Stimulated activated CD4-positive, alpha-beta T cell treated with anti-CD3 and anti-CD28 coated beads, Interleukin-4, amount 100 ng/mL, for 4 hours (primary cell): Measurements from ENCODE around the gene TMEM116.
A peak's percentile ranks its signal among the peaks of the same experiment; 100 is the strongest.
"Not testable (repeated sequence)": the region's sequence is repeated elsewhere in the genome, so short reads cannot be mapped to it uniquely, and the experiment has no call there.

Experiments used
- DNase-seq, 2 experiments: peaks; one replicate each; pipeline ENCODE4 v3.0.0-alpha.2; 2020

TMEM116 gene

GRCh38 chr12:112012775-112013600 lies at the start of gene TMEM116, which contains the start of gene ERP29:
TSS of gene TMEM116 (minus strand) at chr12:112013165. CDS start at chr12:112005270, 7,895 bp downstream.
TSS of gene ERP29 (plus strand) at chr12:112013426. CDS start at chr12:112013466, 40 bp downstream.
- peak; percentile 100 for DNase-seq

DNA sequence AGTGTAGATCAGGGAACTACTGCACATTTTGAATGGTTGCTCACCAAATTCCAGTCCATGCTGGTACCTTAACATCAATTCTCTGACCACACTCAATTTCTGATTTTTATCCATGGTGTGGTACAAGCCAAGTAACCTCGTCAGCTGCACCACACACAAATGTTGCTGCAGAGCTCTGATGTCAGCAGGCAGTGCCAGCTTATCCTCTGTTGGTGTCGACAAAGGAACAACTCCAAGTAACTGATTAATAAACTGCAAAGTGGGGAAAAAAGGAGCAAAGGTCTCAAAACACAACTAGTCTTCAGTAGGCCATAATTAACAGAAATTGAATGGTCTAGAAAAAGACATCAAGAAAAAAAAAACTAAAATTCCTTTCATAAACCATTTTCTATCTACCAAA lies 48.2 kb upstream of the TMEM116 start:
- no peak for DNase-seq

DNA sequence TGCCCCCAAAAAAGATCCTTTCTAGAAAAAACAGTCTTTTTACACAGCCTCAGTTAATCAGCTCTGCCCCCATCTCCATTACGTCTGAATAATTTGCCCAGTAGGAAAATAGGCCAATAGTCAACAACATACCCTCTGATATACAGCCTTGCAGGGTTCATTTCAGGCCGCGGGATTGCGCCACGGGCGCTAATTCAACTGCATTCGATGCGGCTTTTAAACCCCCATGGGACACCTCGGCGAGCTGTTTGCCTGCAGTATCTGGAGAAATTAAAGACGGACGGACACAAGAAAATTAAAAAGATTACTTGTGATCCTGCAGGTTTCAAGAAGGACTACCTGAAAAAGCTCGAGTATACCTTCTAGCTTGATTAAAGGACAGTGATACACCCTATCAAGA lies 36.4 kb upstream of the TMEM116 start:
- DNase-seq = no peak

DNA sequence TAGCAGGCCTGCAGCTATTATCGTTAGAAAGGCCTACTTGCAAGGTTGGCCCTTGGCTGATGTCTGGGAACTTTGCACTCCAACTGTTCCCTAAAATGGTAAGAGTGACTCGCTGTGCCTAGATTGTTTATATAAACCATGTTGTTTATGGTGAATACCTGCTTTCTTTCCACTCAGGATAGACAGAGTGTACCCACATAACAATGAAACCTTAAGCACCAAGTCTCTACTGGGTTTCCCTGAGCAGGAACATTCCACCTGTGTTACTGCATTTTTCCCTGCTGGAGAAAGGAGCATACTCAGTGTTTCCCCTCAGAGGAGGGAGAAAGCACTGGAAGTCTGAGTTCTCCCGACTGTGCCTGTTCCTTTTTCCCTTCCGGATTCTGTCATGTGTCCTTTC lies 33.0 kb upstream of the TMEM116 start:
- no peak for DNase-seq

- not testable (repeated sequence) for DNase-seq
These were observed 23.6 kb upstream of the TMEM116 start for GRCh38 chr12:112036614-112037013.

DNA sequence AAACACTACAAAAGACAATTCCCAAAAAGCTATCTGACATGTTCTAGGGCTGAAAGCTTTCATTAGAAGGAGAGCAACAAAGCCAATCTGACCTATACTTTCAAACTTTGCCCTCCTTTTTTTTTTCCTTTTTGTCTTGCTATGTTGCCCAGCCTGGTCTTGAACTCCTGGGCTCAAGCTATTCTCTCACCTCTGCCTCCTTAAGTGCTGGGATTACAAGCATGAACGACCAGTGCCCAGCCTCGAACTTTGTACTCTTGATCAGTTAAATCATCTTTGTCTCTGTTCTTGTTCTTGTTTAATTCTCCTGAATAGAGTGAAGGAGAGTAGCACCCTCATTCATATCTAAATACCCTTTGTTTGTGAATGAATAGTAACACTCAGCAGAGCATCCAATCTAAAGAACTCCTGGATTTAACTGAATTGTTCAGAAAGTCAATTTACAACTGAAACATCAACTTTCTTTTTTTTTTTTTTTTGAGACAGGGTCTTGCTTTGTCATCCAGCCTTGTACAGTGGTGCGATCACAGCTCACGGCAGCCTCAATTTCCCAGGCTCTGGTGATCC lies 22.3 kb upstream of the TMEM116 start:
- no peak for DNase-seq

GRCh38 chr12:112032292-112032691 lies 19.3 kb upstream of the TMEM116 start:
- no peak for DNase-seq

DNA sequence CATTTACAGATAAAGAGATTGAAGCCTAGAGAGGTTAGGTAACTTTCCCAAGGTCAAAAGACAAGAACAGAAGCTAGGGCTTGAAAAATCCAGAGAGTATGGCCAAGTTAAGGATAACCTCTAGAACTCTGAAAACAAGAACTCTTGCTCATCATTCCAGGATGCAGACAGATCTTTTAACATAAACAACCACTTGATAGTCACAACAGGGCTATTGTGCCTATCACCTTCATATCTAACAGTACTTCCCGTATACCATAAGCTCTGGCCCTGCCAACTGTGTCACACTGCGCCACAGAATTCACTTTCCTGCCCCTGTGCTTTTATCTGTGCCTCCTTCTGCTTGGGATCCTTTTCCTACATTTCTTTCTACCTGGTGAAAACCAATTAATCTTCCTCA lies 18.5 kb upstream of the TMEM116 start:
- no peak for DNase-seq

DNA sequence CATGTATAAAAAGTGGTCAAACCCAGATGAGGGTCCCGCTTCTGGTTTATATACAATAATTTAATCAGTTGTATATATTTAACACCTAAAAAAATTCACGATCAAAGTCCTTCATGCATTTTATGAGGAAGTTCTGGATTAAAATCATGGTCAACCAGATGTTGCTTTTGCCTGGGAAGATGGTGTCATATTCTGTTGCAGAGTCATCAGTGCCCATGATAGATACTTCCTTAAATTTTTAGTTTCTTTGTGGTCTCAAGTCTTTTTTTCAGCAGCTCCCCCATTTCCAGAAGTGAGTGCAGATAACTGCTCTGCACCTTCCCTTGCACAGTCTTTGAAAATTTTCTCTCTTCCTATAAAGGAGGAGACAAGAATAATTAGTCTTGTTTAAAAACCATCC lies 16.3 kb upstream of the TMEM116 start:
- no peak for DNase-seq

GRCh38 chr12:112025808-112026375 lies 12.9 kb upstream of the TMEM116 start:
- no peak for DNase-seq

DNA sequence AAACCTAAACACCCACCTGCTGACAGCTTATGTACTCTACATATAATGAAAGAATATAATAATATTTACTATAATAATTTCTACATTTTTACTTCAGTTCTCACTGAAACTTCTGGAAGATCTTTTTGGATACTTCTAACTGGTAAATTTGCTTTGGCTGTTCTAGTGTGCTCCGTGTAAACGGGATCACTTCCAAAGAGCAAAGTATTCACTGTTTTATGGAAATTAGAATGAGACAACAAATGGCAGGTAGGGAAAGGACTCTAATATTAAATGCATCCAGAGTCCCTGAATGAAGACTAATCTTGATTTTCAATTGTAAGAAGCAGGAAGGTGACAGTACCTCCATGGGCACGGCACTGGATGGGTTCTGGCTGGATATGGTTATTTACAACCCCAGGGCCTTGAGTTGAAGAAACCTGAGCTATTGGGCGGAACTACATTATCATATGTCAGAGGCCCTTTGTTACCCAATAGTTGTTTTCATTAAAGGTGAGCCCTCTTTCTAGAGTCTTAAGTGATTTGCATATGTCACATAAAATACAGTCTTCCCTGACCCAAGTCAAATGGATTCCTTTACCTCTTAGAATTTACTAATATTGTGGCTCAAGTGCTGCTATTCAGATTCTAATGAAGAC lies 10.9 kb upstream of the TMEM116 start:
- no peak for DNase-seq

- no peak for DNase-seq
These were observed 9.5 kb upstream of the TMEM116 start for GRCh38 chr12:112022241-112023016.

- DNase-seq = no peak
These were observed 8.0 kb upstream of the TMEM116 start for GRCh38 chr12:112020947-112021457.

- DNase-seq = no peak
These were observed 5.7 kb upstream of the TMEM116 start for GRCh38 chr12:112018571-112019237.

GRCh38 chr12:112017041-112017440 lies 4.1 kb upstream of the TMEM116 start:
- DNase-seq = no peak

GRCh38 chr12:112015938-112016337 lies 3.0 kb upstream of the TMEM116 start:
- DNase-seq = no peak

DNA sequence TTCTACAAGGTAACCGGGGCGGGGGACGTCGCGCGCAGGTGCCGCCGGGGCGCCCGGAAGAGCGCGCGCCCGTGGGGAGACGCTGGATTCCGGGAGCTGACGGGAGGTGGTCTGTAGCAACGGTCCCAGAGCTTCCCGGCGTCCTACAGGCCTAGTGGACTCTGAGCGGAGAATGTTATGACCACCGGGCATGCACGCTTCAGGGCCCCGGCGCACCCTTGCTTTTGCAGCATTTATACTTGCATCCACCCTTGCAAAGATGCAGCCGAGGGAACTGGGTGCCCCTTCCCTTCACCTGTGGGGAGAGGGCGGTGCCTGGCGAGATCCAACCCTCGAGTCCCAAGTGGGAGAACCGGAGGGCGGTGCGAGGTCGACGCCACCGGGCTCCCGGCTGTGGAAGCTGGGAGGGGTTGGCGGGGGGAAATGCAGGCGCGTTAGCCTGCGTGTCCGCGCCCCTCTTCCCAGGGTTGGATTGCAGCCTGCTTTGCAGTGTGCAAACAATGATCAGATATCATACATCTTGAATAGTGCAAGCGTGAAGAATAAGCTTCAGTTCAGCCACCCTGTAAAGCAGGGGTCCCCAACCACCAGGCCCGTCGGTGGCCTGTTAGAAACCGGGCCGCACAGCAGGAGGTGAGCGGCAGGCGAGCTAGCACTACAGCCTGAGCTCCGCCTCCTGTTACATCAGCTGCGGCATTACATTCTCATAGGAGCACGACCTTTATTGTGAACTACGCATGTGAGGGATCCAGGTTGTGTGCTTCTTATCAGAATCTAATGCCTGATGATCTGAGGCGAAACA lies 837 bp upstream of the TMEM116 start:
- peak; percentile 55 to 79 for DNase-seq

GRCh38 chr12:112011685-112012084 lies 1.3 kb downstream of the TMEM116 start:
- DNase-seq = no peak

DNA sequence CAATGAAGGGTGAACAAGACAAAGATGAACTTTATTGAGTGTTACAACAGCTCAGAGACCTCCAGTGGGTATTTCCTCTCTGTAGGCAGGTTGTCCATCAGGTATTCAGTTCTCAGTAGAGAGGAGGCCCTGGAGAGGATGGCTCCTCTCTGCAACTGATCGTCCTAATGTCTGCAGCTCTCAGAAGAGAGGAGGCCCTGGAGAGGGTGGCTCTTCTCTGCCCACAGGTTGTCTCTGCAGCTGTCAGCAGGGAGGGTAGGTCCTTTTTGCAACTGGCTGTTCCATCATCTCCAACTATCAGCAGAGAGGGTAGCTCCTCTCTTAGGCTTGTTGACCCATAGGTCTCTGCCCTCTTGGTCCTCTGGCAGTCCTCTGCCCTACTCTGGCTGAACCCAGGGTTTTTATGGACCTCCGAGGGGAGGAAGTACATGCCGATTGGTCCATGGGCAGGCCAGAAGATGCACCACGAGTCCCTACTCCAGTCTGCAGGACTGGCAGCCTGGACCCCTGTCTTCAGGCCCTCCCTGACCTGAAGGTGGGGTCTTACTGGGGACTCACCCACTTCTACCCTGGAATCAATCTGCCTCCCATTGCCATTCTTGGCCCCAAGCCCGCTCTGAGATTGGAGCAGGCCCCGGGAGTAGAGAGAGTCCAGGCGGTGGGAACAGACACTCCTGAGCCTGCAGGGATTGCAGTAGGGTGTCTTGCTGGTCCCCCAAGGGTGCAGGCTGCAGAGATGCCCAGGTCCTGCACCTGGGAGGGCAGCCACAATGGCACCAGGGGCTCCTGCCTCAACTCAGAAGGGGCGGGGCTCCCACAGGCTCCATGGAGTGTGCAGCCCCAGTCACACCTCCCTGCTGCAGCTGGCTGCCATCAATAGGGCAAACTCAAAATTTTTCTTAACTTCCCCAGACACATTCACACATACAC lies 2.3 kb downstream of the TMEM116 start:
- no peak for DNase-seq

GRCh38 chr12:112009596-112009995 lies 3.4 kb downstream of the TMEM116 start:
- not testable (repeated sequence) for DNase-seq
